Endothelial cell (in vitro differentiated cells): Measurements from ENCODE around the gene METTL21C. TPM values are rescaled to one million over a fixed set of nuclear protein-coding genes. Genes with fewer than 3 reads are reported as not detected.
A peak's percentile ranks its signal among the peaks of the same experiment; 100 is the strongest.

Experiments
- DNase-seq: peaks from one replicate; pipeline ENCODE4 v3.0.0; 2021; ENCODE audit warnings: low spot score
- H3K27ac Mint-ChIP-seq: one replicate; pipeline ENCODE4 v1.8.0; 2021; ENCODE audit warnings: mixed read lengths, inconsistent platforms; ENCODE audit not compliant: unreplicated experiment
- H3K27me3 Mint-ChIP-seq: one replicate; pipeline ENCODE4 v1.8.0; 2021; ENCODE audit warnings: mild to moderate bottlenecking, moderate library complexity, mixed read lengths, inconsistent platforms; ENCODE audit not compliant: unreplicated experiment
- H3K36me3 Mint-ChIP-seq: one replicate; pipeline ENCODE4 v1.8.0; 2021; ENCODE audit warnings: mild to moderate bottlenecking, low read depth, mixed read lengths, inconsistent platforms; ENCODE audit not compliant: unreplicated experiment
- H3K4me1 Mint-ChIP-seq: one replicate; pipeline ENCODE4 v1.8.0; 2021; ENCODE audit warnings: mild to moderate bottlenecking, mixed read lengths, inconsistent platforms; ENCODE audit not compliant: unreplicated experiment
- H3K4me3 Mint-ChIP-seq: one replicate; pipeline ENCODE4 v1.8.0; 2021; ENCODE audit warnings: mild to moderate bottlenecking, mixed read lengths, inconsistent platforms; ENCODE audit not compliant: unreplicated experiment
- H3K9me3 Mint-ChIP-seq: one replicate; pipeline ENCODE4 v1.8.0; 2021; ENCODE audit warnings: mixed read lengths, inconsistent platforms; ENCODE audit not compliant: unreplicated experiment
- CTCF ChIP-seq: fragments of 200-600 bp; sonication (generic); IDR thresholded peaks from one replicate; pipeline ENCODE4 v1.5.0; 2021; ENCODE audit warnings: antibody characterized with exemption; ENCODE audit not compliant: unreplicated experiment
- total RNA-seq: library from RNA; stranded (reverse); fragmentation: NEBNext Ultra II Directional; extraction: Animal tissue kit (Norgen Biotek cat#: 25700); gene quantifications from one replicate; pipeline ENCODE4 v1.2.1, GENCODE V29; 2021; ENCODE audit not compliant: unreplicated experiment

Gene METTL21C
- total RNA-seq, 1 donor from 2014 or later: not detected

GRCh38 chr13:102704238-102705058 is 9.6 kb upstream of the METTL21C start:
- Mint-ChIP-seq H3K4me3 (no peak overlapping the region), H3K27me3 (no peaks in the 10 kb centered on the region), H3K36me3 (no peaks in the 10 kb centered on the region), H3K4me1 (peaks cover 32% of the 10 kb centered on the region), H3K9me3 (no peaks in the 10 kb centered on the region), H3K27ac (peak overlapping the region; percentile 76)
- TF ChIP-seq CTCF: no peak
- DNase-seq: no peak

GRCh38 chr13:102703726-102704035 is 8.8 kb upstream of the METTL21C start:
- Mint-ChIP-seq H3K9me3 (no peaks in the 10 kb centered on the region), H3K27me3 (peaks cover 2% of the 10 kb centered on the region), H3K27ac (peak overlapping the region; percentile 95), H3K4me1 (peaks cover 32% of the 10 kb centered on the region), H3K36me3 (peaks cover 7% of the 10 kb centered on the region), H3K4me3 (peak overlapping the region; percentile 13)
- DNase-seq: no peak
- TF ChIP-seq CTCF: no peak

- no peak for TF ChIP-seq CTCF
- H3K4me1 Mint-ChIP-seq: peaks cover 30% of the 10 kb centered on the region
- no peaks in the 10 kb centered on the region for H3K9me3 Mint-ChIP-seq
- no peak for DNase-seq
- H3K36me3 Mint-ChIP-seq: peaks cover 12% of the 10 kb centered on the region
- peak overlapping the region; percentile 95 for H3K27ac Mint-ChIP-seq
- peaks cover 2% of the 10 kb centered on the region for H3K27me3 Mint-ChIP-seq
- H3K4me3 Mint-ChIP-seq: peak overlapping the region; percentile 13
Measured at GRCh38 chr13:102702965-102703725, 8.3 kb upstream of the METTL21C start.

- no peak for TF ChIP-seq CTCF
- DNase-seq: no peak
- no peaks in the 10 kb centered on the region for H3K9me3 Mint-ChIP-seq
- H3K36me3 Mint-ChIP-seq: peaks cover 15% of the 10 kb centered on the region
- H3K4me1 Mint-ChIP-seq: peaks cover 38% of the 10 kb centered on the region
- H3K4me3 Mint-ChIP-seq: no peak overlapping the region
- peaks cover 8% of the 10 kb centered on the region for H3K27me3 Mint-ChIP-seq
- no peak overlapping the region for H3K27ac Mint-ChIP-seq
Measured at GRCh38 chr13:102701331-102701730, 6.5 kb upstream of the METTL21C start.
